ENCODE measurements around the gene ABHD16A. TPM values are rescaled to one million over a fixed set of nuclear protein-coding genes. Genes with fewer than 3 reads are reported as not detected.

ABHD16A gene
- total and polyA plus RNA-seq, 2 of the 13 experiments (the other 11 are each of a cell fraction or from before 2014, with no cell fraction given) = 43.5 to 45.4 TPM

DNA sequence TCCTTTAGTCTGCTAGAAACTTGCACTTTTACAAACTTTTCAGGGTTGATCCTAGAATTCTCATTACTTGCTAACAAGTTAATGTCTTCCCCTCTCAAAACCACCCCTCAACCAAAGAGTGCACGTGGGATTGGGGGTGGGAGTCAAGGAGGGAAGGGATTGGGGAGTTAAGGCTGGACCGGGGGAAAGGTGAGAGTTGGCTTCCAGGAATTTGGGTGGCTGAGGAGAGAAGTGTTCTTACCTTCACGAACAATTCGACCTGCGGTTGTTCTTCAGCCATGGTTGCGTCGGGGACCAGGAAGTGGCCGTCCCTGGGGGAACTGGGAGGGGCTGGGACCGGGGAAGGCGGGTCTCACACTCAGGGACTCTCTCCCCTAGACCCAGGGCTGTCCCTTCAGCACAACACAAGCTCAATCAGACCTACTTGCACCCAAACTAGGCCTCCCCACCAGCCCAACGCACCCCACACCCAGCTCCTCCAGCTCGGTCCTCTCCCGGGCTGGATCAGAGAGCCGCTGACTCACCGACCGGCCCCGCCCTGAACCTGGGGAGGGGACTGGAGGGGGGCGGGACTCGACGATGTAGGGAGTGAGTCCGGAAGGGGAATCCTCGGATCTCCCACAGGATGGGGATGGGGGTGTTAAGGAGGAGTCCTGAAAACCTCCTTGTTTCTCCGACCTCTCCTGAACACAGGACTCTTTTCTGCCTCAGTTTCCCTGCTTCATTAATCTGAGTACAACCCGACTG is 33.1 kb upstream of the ABHD16A start, which contains the start of gene CLIC1 (continued):
- TF ChIP-seq, protein P1, sequence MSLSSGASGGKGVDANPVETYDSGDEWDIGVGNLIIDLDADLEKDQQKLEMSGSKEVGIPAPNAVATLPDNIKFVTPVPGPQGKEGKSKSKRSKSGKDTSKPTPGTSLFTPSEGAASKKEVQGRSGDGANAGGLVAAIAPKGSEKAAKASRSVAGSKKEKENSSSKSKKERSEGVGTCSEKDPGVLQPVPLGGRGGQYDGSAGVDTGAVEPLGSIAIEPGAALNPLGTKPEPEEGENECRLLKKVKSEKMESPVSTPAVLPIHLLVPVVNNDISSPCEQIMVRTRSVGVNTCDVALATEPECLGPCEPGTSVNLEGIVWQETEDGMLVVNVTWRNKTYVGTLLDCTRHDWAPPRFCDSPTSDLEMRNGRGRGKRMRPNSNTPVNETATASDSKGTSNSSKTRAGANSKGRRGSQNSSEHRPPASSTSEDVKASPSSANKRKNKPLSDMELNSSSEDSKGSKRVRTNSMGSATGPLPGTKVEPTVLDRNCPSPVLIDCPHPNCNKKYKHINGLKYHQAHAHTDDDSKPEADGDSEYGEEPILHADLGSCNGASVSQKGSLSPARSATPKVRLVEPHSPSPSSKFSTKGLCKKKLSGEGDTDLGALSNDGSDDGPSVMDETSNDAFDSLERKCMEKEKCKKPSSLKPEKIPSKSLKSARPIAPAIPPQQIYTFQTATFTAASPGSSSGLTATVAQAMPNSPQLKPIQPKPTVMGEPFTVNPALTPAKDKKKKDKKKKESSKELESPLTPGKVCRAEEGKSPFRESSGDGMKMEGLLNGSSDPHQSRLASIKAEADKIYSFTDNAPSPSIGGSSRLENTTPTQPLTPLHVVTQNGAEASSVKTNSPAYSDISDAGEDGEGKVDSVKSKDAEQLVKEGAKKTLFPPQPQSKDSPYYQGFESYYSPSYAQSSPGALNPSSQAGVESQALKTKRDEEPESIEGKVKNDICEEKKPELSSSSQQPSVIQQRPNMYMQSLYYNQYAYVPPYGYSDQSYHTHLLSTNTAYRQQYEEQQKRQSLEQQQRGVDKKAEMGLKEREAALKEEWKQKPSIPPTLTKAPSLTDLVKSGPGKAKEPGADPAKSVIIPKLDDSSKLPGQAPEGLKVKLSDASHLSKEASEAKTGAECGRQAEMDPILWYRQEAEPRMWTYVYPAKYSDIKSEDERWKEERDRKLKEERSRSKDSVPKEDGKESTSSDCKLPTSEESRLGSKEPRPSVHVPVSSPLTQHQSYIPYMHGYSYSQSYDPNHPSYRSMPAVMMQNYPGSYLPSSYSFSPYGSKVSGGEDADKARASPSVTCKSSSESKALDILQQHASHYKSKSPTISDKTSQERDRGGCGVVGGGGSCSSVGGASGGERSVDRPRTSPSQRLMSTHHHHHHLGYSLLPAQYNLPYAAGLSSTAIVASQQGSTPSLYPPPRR (CRISPR knock-in tag; IDR thresholded peaks at IDR 0.05; ENCODE audit: borderline replicate concordance) = peak; percentile 69; the same call in 1 of the 2 replicates
- TF ChIP-seq, protein P2, sequence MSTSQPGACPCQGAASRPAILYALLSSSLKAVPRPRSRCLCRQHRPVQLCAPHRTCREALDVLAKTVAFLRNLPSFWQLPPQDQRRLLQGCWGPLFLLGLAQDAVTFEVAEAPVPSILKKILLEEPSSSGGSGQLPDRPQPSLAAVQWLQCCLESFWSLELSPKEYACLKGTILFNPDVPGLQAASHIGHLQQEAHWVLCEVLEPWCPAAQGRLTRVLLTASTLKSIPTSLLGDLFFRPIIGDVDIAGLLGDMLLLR (CRISPR knock-in tag; IDR thresholded peaks at IDR 0.05) = peak; percentile 25; the same call in 1 of the 2 replicates
- TF ChIP-seq, protein P3, sequence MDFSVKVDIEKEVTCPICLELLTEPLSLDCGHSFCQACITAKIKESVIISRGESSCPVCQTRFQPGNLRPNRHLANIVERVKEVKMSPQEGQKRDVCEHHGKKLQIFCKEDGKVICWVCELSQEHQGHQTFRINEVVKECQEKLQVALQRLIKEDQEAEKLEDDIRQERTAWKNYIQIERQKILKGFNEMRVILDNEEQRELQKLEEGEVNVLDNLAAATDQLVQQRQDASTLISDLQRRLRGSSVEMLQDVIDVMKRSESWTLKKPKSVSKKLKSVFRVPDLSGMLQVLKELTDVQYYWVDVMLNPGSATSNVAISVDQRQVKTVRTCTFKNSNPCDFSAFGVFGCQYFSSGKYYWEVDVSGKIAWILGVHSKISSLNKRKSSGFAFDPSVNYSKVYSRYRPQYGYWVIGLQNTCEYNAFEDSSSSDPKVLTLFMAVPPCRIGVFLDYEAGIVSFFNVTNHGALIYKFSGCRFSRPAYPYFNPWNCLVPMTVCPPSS (IDR thresholded peaks at IDR 0.05) = no peak
- TF ChIP-seq RXRB (CRISPR knock-in tag; IDR thresholded peaks at IDR 0.05; ENCODE audit: borderline replicate concordance) (peak; percentile 60; the same call in 1 of the 2 replicates), IRF2 (CRISPR knock-in tag; IDR thresholded peaks at IDR 0.05) (peak; percentile 84; the same call in 1 of the 2 replicates), ZNF790 (CRISPR knock-in tag; IDR thresholded peaks at IDR 0.05; ENCODE audit: borderline replicate concordance) (peak; percentile 63; the same call in 1 of the 2 replicates), ZNF749 (CRISPR knock-in tag; IDR thresholded peaks at IDR 0.05; ENCODE audit: borderline replicate concordance) (0 out of 2 replicates have a peak, but pooled peaks have one; percentile 59), RFXAP (CRISPR knock-in tag; IDR thresholded peaks at IDR 0.05; ENCODE audit: borderline replicate concordance) (no peak; the same call in none of the 2 replicates), TCF7 (IDR thresholded peaks at IDR 0.05; ENCODE audit: low read depth) (0 out of 2 replicates have a peak, but pooled peaks have one; percentile 34)
- TF ChIP-seq, protein P4, sequence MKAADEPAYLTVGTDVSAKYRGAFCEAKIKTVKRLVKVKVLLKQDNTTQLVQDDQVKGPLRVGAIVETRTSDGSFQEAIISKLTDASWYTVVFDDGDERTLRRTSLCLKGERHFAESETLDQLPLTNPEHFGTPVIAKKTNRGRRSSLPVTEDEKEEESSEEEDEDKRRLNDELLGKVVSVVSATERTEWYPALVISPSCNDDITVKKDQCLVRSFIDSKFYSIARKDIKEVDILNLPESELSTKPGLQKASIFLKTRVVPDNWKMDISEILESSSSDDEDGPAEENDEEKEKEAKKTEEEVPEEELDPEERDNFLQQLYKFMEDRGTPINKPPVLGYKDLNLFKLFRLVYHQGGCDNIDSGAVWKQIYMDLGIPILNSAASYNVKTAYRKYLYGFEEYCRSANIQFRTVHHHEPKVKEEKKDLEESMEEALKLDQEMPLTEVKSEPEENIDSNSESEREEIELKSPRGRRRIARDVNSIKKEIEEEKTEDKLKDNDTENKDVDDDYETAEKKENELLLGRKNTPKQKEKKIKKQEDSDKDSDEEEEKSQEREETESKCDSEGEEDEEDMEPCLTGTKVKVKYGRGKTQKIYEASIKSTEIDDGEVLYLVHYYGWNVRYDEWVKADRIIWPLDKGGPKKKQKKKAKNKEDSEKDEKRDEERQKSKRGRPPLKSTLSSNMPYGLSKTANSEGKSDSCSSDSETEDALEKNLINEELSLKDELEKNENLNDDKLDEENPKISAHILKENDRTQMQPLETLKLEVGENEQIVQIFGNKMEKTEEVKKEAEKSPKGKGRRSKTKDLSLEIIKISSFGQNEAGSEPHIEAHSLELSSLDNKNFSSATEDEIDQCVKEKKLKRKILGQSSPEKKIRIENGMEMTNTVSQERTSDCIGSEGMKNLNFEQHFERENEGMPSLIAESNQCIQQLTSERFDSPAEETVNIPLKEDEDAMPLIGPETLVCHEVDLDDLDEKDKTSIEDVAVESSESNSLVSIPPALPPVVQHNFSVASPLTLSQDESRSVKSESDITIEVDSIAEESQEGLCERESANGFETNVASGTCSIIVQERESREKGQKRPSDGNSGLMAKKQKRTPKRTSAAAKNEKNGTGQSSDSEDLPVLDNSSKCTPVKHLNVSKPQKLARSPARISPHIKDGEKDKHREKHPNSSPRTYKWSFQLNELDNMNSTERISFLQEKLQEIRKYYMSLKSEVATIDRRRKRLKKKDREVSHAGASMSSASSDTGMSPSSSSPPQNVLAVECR (CRISPR knock-in tag; IDR thresholded peaks at IDR 0.05; ENCODE audit: borderline replicate concordance) = peak; percentile 90
- TF ChIP-seq, protein P5, sequence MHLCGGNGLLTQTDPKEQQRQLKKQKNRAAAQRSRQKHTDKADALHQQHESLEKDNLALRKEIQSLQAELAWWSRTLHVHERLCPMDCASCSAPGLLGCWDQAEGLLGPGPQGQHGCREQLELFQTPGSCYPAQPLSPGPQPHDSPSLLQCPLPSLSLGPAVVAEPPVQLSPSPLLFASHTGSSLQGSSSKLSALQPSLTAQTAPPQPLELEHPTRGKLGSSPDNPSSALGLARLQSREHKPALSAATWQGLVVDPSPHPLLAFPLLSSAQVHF (CRISPR knock-in tag; IDR thresholded peaks at IDR 0.05) = no peak
- TF ChIP-seq, protein P6, sequence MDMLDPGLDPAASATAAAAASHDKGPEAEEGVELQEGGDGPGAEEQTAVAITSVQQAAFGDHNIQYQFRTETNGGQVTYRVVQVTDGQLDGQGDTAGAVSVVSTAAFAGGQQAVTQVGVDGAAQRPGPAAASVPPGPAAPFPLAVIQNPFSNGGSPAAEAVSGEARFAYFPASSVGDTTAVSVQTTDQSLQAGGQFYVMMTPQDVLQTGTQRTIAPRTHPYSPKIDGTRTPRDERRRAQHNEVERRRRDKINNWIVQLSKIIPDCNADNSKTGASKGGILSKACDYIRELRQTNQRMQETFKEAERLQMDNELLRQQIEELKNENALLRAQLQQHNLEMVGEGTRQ (IDR thresholded peaks at IDR 0.05; ENCODE audit: low read depth, low read length) = no peak
- TF ChIP-seq, protein P6 (CRISPR knock-in tag; IDR thresholded peaks at IDR 0.05; ENCODE audit: borderline replicate concordance) = no peak
